Gastrocnemius medialis (tissue), 4 donors: ENCODE data around the gene CRHR2. TPM values are rescaled to one million over a fixed set of nuclear protein-coding genes. Genes with fewer than 3 reads are reported as not detected.

Source experiments
- ATAC-seq, 2 donors: fragments of 150-250 bp; one replicate each; pipeline ENCODE4 v1.9.1; 2016
- DNase-seq, 2 donors: peaks; one replicate each; pipeline ENCODE4 v3.0.0-alpha.2; 2019
- H3K27ac ChIP-seq, 4 donors: fragments of 200-600 bp; sonication (generic); 1 replicate in 1 of 4; 2 replicates in 3 of 4; pipeline ENCODE4 v1.5.1; 2016 to 2018; ENCODE audit warnings: mild to moderate bottlenecking in 2 of 4, moderate library complexity in 1 of 4
- H3K27me3 ChIP-seq, 3 donors: fragments of 200-600 bp; sonication (generic) in 2 of 3; 1 replicate in 1 of 3; 2 replicates in 2 of 3; pipeline versions ENCODE4 v1.5.1 to v1.6.0; 2016 to 2019; ENCODE audit warnings: mild to moderate bottlenecking in 1 of 3, moderate library complexity in 1 of 3
- H3K36me3 ChIP-seq, 2 donors: fragments of 200-600 bp; sonication (generic) in 1 of 2; one replicate each; pipeline ENCODE4 v1.5.1; 2017 to 2018
- H3K4me1 ChIP-seq, 2 donors: fragments of 200-600 bp; sonication (generic) in 1 of 2; one replicate each; pipeline ENCODE4 v1.5.1; 2016 to 2017; ENCODE audit warnings: mild to moderate bottlenecking in 2 of 2
- H3K4me3 ChIP-seq, 4 donors: fragments of 200-600 bp; sonication (generic) in 3 of 4; 1 replicate in 1 of 4; 2 replicates in 3 of 4; pipeline ENCODE4 v1.5.1; 2016 to 2019; ENCODE audit warnings: mild to moderate bottlenecking in 2 of 4
- H3K9me3 ChIP-seq, 3 donors: fragments of 200-600 bp; sonication (generic) in 2 of 3; 1 replicate in 1 of 3; 2 replicates in 2 of 3; pipeline ENCODE4 v1.5.1; 2016 to 2019
- CTCF ChIP-seq, 5 experiments: fragments of 450-650 bp in 3 of 5; fragments of 200-600 bp in 2 of 5; sonication (generic) in 2 of 5; IDR thresholded peaks in 4 of 5; conservative IDR thresholded peaks in 1 of 5; 1 replicate in 4 of 5; 2 replicates in 1 of 5; pipeline ENCODE4 v1.5.1; 2016 to 2019; ENCODE audit warnings: antibody characterized with exemption in 5 of 5, mild to moderate bottlenecking in 3 of 5, moderate library complexity in 3 of 5
- POLR2A ChIP-seq, 2 donors: fragments of 450-650 bp; IDR thresholded peaks; one replicate each; pipeline ENCODE4 v1.6.1; 2017; ENCODE audit warnings: antibody characterized with exemption in 2 of 2, mild to moderate bottlenecking in 2 of 2, moderate library complexity in 2 of 2
- in situ Hi-C, 4 donors: fragments of 200-750 bp; cut with MboI; loops; one replicate each; pipeline versions ENCODE4 v1.15.0 to v1.8.0; 2017; ENCODE audit warnings: low sequenced_read_pairs in 4 of 4
- intact Hi-C: fragments of 100-400 bp; cut with DNase I; formaldehyde crosslinking; loops from one replicate; pipeline ENCODE4 v1.15.1; 2023; ENCODE audit warnings: low total_unique reads
- total RNA-seq, 4 donors: library from RNA; depleted of rRNA; stranded (reverse); fragments of >200 nt; gene quantifications; one replicate each; pipeline versions ENCODE4 v1.1.0 to v1.2.3, GENCODE V29; 2016

The CRHR2 gene
- total RNA-seq, 4 donors from 2014 or later = 0.07 to 0.52 TPM; not detected in 2

- intact Hi-C loops (no loop called here), in situ Hi-C loops (no loop called here)
- no peak overlapping the region for H3K27ac ChIP-seq
- H3K36me3 ChIP-seq = peaks cover 0 to 5% of the 10 kb centered on the region in 2 donors
- no peak overlapping the region for H3K4me3 ChIP-seq
- DNase-seq = no peak
- H3K9me3 ChIP-seq = no peaks in the 10 kb centered on the region
- TF ChIP-seq CTCF (IDR thresholded peaks at IDR 0.05 in 4 of 5, conservative IDR thresholded peaks at IDR 0.05 in 1 of 5) (no peak), POLR2A (IDR thresholded peaks at IDR 0.05) (no peak)
- H3K27me3 ChIP-seq = no peaks in the 10 kb centered on the region
- H3K4me1 ChIP-seq = no peaks in the 10 kb centered on the region
- no peak for ATAC-seq
Measured at GRCh38 chr7:30648744-30649540, 33.3 kb downstream of the CRHR2 start.

- no peak for DNase-seq
- H3K36me3 ChIP-seq = peaks cover 0 to 5% of the 10 kb centered on the region in 2 donors
- in situ Hi-C loops = no loop called here
- no peak for ATAC-seq
- no peaks in the 10 kb centered on the region for H3K27me3 ChIP-seq
- TF ChIP-seq CTCF (IDR thresholded peaks at IDR 0.05 in 4 of 5, conservative IDR thresholded peaks at IDR 0.05 in 1 of 5) (no peak), POLR2A (IDR thresholded peaks at IDR 0.05) (no peak)
- intact Hi-C loops = no loop called here
- no peak overlapping the region for H3K27ac ChIP-seq
- H3K4me3 ChIP-seq = no peak overlapping the region
- H3K9me3 ChIP-seq = no peaks in the 10 kb centered on the region
- no peaks in the 10 kb centered on the region for H3K4me1 ChIP-seq
Measured at GRCh38 chr7:30647589-30648364, 34.5 kb downstream of the CRHR2 start.

- Histone ChIP-seq H3K9me3 (no peaks in the 10 kb centered on the region), H3K4me3 (no peak overlapping the region), H3K4me1 (no peaks in the 10 kb centered on the region), H3K36me3 (peaks cover 0 to 5% of the 10 kb centered on the region in 2 donors), H3K27ac (no peak overlapping the region), H3K27me3 (no peaks in the 10 kb centered on the region)
- in situ Hi-C loops (no loop called here), intact Hi-C loops (no loop called here)
- ATAC-seq (no peak), DNase-seq (no peak)
- no peak for TF ChIP-seq CTCF (IDR thresholded peaks at IDR 0.05 in 4 of 5, conservative IDR thresholded peaks at IDR 0.05 in 1 of 5)
- TF ChIP-seq POLR2A (IDR thresholded peaks at IDR 0.05) = no peak
Measured at GRCh38 chr7:30646154-30646553, 36.1 kb downstream of the CRHR2 start.

- intact Hi-C loops = no loop called here
- no peak overlapping the region for H3K27ac ChIP-seq
- no peaks in the 10 kb centered on the region for H3K4me1 ChIP-seq
- no peak overlapping the region for H3K4me3 ChIP-seq
- no peaks in the 10 kb centered on the region for H3K27me3 ChIP-seq
- H3K36me3 ChIP-seq = peaks cover 0 to 5% of the 10 kb centered on the region in 2 donors
- in situ Hi-C loops = no loop called here
- ATAC-seq (no peak), DNase-seq (no peak)
- TF ChIP-seq CTCF (IDR thresholded peaks at IDR 0.05 in 4 of 5, conservative IDR thresholded peaks at IDR 0.05 in 1 of 5) (no peak), POLR2A (IDR thresholded peaks at IDR 0.05) (no peak)
- no peaks in the 10 kb centered on the region for H3K9me3 ChIP-seq
Measured at GRCh38 chr7:30645661-30646060, 36.6 kb downstream of the CRHR2 start.
